ENCODE measurements around the gene NDUFA13. TPM values are rescaled to one million over a fixed set of nuclear protein-coding genes. Genes with fewer than 3 reads are reported as not detected.

The NDUFA13 gene
- total RNA-seq, 4 donors from 2014 or later = 21.1 to 100 (median 76.0) TPM

DNA sequence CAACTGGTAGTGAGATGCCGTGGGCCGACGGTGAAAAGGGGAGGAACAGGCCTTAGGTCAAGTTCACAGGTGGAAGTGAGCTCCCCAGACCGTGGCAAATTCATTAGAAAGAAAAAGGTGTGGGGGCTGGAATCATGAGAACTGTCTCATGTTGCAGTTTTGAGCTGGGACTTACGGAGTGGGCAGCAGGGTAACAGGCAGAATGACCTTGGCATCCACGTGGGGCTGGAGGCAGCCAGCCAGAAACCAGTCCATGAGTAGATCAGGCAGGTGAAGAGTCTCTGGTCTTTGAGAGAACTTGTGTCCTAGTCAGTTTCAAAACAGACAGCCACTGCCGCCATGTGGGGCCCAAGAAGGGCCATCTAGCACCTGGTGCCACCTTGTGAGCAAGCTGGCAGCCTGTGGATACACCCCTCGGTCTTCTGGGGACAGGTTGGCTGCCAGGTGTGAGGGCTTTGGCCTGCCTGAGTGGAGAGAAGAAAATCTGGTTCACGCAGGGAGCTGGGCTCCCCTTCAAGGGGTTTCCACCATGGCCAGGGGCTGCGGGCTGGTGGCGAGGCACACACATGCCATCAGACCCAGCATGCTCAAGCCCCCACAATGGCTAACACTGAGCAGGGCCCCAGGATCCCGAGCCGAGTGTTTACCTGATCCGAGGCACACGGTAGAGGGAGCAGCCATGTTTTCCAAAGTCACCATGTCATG lies 24.6 kb upstream of the NDUFA13 start:
- TF ChIP-seq EP300 (IDR thresholded peaks at IDR 0.05; ENCODE audit: low read depth) (no peak), POLR2A (IDR thresholded peaks at IDR 0.05) (no peak), POLR2AphosphoS5 (IDR thresholded peaks at IDR 0.05) (no peak)
- TF ChIP-seq, protein P1, sequence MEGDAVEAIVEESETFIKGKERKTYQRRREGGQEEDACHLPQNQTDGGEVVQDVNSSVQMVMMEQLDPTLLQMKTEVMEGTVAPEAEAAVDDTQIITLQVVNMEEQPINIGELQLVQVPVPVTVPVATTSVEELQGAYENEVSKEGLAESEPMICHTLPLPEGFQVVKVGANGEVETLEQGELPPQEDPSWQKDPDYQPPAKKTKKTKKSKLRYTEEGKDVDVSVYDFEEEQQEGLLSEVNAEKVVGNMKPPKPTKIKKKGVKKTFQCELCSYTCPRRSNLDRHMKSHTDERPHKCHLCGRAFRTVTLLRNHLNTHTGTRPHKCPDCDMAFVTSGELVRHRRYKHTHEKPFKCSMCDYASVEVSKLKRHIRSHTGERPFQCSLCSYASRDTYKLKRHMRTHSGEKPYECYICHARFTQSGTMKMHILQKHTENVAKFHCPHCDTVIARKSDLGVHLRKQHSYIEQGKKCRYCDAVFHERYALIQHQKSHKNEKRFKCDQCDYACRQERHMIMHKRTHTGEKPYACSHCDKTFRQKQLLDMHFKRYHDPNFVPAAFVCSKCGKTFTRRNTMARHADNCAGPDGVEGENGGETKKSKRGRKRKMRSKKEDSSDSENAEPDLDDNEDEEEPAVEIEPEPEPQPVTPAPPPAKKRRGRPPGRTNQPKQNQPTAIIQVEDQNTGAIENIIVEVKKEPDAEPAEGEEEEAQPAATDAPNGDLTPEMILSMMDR (IDR thresholded peaks at IDR 0.05) = no peak
- WGBS, 2 donors (ENCODE audit: low coverage in 1 of 2) = 60 to 87% methylated on average over 1 to 11 of the region's 15 CpGs
- Histone ChIP-seq H3K27ac (no peak overlapping the region), H3K4me3 (no peak overlapping the region), H3K36me3 (peaks cover 0 to 19% (median 9%) of the 10 kb centered on the region in 4 donors), H3K9me3 (no peaks in the 10 kb centered on the region), H3K27me3 (no peaks in the 10 kb centered on the region), H3K4me1 (peaks cover 15 to 43% (median 38%) of the 10 kb centered on the region in 4 donors)
- no peak for DNase-seq
- in situ Hi-C loops (cut with MboI; ENCODE audit: low pct_ligation_motif_present in 1 of 4, low pct_unique_long_range_greater_than_20kb in 1 of 4, low sequenced_read_pairs in 3 of 4) = loop anchor here (5.0 to 25.0 kb wide), 4 partner anchors 119 to 304 kb away; partner anchors contain the start of genes BORCS8 (in 1 of the 4) and RFXANK (in 1 of the 4)
- intact Hi-C loops (cut with DNase I; ENCODE audit: low total_unique reads) = loop anchor here (2.0 kb wide), 1 partner anchor 125 kb away; no protein-coding TSS in a partner anchor

DNA sequence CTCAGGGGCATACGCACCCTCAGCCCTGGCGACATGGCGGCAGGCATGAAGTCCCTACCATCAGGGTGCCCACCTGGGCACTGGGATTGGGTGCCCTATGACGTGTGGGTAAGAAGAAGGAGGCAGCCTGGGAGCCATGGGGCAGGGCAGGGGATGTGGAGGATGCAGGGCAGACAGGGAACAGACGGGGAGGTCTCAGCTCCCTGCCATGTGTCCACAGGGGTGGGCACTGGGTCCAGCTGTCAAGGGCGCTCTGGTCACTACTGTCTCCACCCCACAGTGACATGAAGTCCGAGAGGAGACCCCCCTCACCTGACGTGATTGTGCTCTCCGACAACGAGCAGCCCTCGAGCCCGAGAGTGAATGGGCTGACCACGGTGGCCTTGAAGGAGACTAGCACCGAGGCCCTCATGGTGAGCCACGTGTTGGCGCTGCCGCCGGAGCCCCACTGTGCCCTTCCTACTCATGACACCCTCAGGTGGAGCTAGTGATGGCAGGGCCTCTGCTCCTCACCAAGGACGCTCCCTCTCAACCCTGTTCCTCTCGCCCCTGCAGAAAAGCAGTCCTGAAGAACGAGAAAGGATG lies 23.9 kb upstream of the NDUFA13 start:
- Histone ChIP-seq H3K4me1 (peaks cover 15 to 36% (median 32%) of the 10 kb centered on the region in 4 donors), H3K9me3 (no peaks in the 10 kb centered on the region), H3K36me3 (peaks cover 0 to 25% (median 12%) of the 10 kb centered on the region in 4 donors), H3K4me3 (no peak overlapping the region), H3K27ac (no peak overlapping the region), H3K27me3 (no peaks in the 10 kb centered on the region)
- TF ChIP-seq POLR2A (IDR thresholded peaks at IDR 0.05) (no peak), POLR2AphosphoS5 (IDR thresholded peaks at IDR 0.05) (no peak), EP300 (IDR thresholded peaks at IDR 0.05; ENCODE audit: low read depth) (no peak)
- TF ChIP-seq, protein P1 (IDR thresholded peaks at IDR 0.05) = no peak
- WGBS, 2 donors (ENCODE audit: low coverage in 1 of 2) = 80 to 87% methylated on average over 1 to 21 of the region's 21 CpGs
- no peak for DNase-seq
- intact Hi-C loops (cut with DNase I; ENCODE audit: low total_unique reads) (loop anchor here (2.0 kb wide), 1 partner anchor 125 kb away; no protein-coding TSS in a partner anchor), in situ Hi-C loops (cut with MboI; ENCODE audit: low pct_ligation_motif_present in 1 of 4, low pct_unique_long_range_greater_than_20kb in 1 of 4, low sequenced_read_pairs in 3 of 4) (loop anchor here (5.0 to 25.0 kb wide), 4 partner anchors 120 to 305 kb away; partner anchors contain the start of genes BORCS8 (in 1 of the 4) and RFXANK (in 1 of the 4))

DNA sequence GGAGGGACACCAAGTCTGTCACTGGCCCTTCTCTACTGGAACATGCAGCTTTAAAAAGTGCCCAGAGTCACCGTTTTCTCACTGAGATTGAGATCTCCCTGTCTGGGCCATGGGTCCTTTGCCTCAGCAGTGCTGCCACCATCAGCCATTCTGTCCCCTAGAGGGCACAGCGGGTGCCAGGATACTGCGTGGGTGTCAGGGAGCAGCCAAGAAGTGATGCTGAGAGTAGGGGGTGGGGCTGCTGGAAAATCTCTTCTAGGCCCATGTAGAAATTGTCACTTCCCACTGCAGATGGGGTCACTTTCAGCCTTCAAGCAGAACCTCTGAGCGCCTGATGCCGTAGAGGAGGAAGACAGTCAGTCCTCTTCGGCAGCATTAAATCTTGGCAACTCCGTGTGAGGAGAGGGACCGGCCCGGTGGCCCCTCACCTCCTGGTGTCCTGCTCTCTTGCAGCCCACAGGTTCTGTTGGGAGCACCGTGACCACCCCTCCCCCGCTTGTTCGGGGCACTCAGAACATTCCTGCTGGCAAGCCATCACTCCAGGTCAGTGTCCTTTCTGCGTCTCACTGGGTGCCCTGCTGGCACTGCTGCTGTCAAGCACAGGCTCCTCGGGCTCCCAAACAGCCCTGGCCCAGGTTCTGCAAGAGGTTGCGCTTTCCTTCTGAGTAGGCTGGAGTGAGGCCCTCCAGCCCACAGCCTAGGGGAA lies 22.0 kb upstream of the NDUFA13 start:
- intact Hi-C loops (cut with DNase I; ENCODE audit: low total_unique reads) (loop anchor here (2.0 kb wide), 1 partner anchor 127 kb away; no protein-coding TSS in a partner anchor), in situ Hi-C loops (cut with MboI; ENCODE audit: low pct_ligation_motif_present in 1 of 4, low pct_unique_long_range_greater_than_20kb in 1 of 4, low sequenced_read_pairs in 3 of 4) (loop anchor here (5.0 to 25.0 kb wide), 4 partner anchors 122 to 307 kb away; partner anchors contain the start of genes BORCS8 (in 1 of the 4) and RFXANK (in 1 of the 4))
- Histone ChIP-seq H3K9me3 (no peaks in the 10 kb centered on the region), H3K4me1 (peaks cover 11 to 17% (median 14%) of the 10 kb centered on the region in 4 donors), H3K36me3 (peaks cover 0 to 40% (median 14%) of the 10 kb centered on the region in 4 donors), H3K4me3 (no peak overlapping the region), H3K27ac (no peak overlapping the region), H3K27me3 (no peaks in the 10 kb centered on the region)
- TF ChIP-seq POLR2AphosphoS5 (IDR thresholded peaks at IDR 0.05) (no peak), EP300 (IDR thresholded peaks at IDR 0.05; ENCODE audit: low read depth) (no peak), POLR2A (IDR thresholded peaks at IDR 0.05) (no peak)
- TF ChIP-seq, protein P1 (IDR thresholded peaks at IDR 0.05) = no peak
- 89% methylated on average over 15 of the region's 15 CpGs; no CpG with 5 or more reads in 1 of the 2 donors for WGBS, 2 donors (ENCODE audit: low coverage in 1 of 2)
- no peak for DNase-seq
